ENCODE data around the gene SLCO6A1. TPM values are rescaled to one million over a fixed set of nuclear protein-coding genes. Genes with fewer than 3 reads are reported as not detected.

Gene SLCO6A1
- total RNA-seq, 2 experiments from 2014 or later, result not detected

- no TSS peak for BruUV-seq (replicated peaks)
- Histone ChIP-seq H3K36me3 (ENCODE audit: insufficient read depth, low read length) (no peaks in the 10 kb centered on the region), H2AFZ (ENCODE audit: low read length) (no peak overlapping the region), H4K20me1 (ENCODE audit: insufficient read depth, low read length) (no peaks in the 10 kb centered on the region), H3K4me2 (ENCODE audit: low read length) (no peak overlapping the region), H3K9me3 (ENCODE audit: low read length) (no peaks in the 10 kb centered on the region), H3K27ac (ENCODE audit: low read depth, low read length, poor library complexity, severe bottlenecking) (no peak overlapping the region), H3K79me2 (ENCODE audit: insufficient read depth, low read depth, low read length) (no peaks in the 10 kb centered on the region), H3K4me3 (ENCODE audit: low read depth, low read length, poor library complexity, severe bottlenecking) (no peak overlapping the region), H3K9me2 (ENCODE audit: insufficient read depth, low read length) (no peaks in the 10 kb centered on the region), H3K4me1 (ENCODE audit: insufficient read depth, low read length, poor library complexity, severe bottlenecking) (no peaks in the 10 kb centered on the region)
- intact Hi-C loops (cut with micrococcal nuclease; ENCODE audit: unreplicated experiment), result no loop called here
- DNase-seq (ENCODE audit: low spot score), result no peak
- CTCF ChIA-PET (ENCODE audit: unreplicated experiment), result no interaction called here
- POLR2A ChIA-PET, result no interaction called here
- TF ChIP-seq EZH2phosphoT487 (IDR thresholded peaks at IDR 0.05; ENCODE audit: borderline replicate concordance, low read depth, low read length), result no peak
- no peak for TF ChIP-seq CTCF (conservative IDR thresholded peaks at IDR 0.05; ENCODE audit: low read length)
Observed at GRCh38 chr5:102532123-102532522, 33.3 kb upstream of the SLCO6A1 start.

- Histone ChIP-seq H3K36me3 (ENCODE audit: insufficient read depth, low read length) (no peaks in the 10 kb centered on the region), H3K4me3 (ENCODE audit: low read depth, low read length, poor library complexity, severe bottlenecking) (no peak overlapping the region), H2AFZ (ENCODE audit: low read length) (no peak overlapping the region), H4K20me1 (ENCODE audit: insufficient read depth, low read length) (no peaks in the 10 kb centered on the region), H3K9me2 (ENCODE audit: insufficient read depth, low read length) (no peaks in the 10 kb centered on the region), H3K27ac (ENCODE audit: low read depth, low read length, poor library complexity, severe bottlenecking) (no peak overlapping the region), H3K79me2 (ENCODE audit: insufficient read depth, low read depth, low read length) (no peaks in the 10 kb centered on the region), H3K4me2 (ENCODE audit: low read length) (no peak overlapping the region), H3K4me1 (ENCODE audit: insufficient read depth, low read length, poor library complexity, severe bottlenecking) (no peaks in the 10 kb centered on the region), H3K9me3 (ENCODE audit: low read length) (no peaks in the 10 kb centered on the region)
- intact Hi-C loops (cut with micrococcal nuclease; ENCODE audit: unreplicated experiment), result no loop called here
- no TSS peak for BruUV-seq (replicated peaks)
- ChIA-PET CTCF (ENCODE audit: unreplicated experiment) (no interaction called here), POLR2A (interaction anchor here (0.5 to 1.0 kb wide), 2 partner anchors 30 to 526 kb away, joined by 3 to 4 read pairs; no protein-coding TSS in a partner anchor)
- TF ChIP-seq CTCF (conservative IDR thresholded peaks at IDR 0.05; ENCODE audit: low read length) (no peak), EZH2phosphoT487 (IDR thresholded peaks at IDR 0.05; ENCODE audit: borderline replicate concordance, low read depth, low read length) (no peak)
- no peak for DNase-seq (ENCODE audit: low spot score)
Observed at GRCh38 chr5:102531506-102531905, 32.7 kb upstream of the SLCO6A1 start.

- H3K9me3 ChIP-seq (ENCODE audit: low read length), result no peaks in the 10 kb centered on the region
- DNase-seq (ENCODE audit: low spot score), result no peak
- H3K4me1 ChIP-seq (ENCODE audit: insufficient read depth, low read length, poor library complexity, severe bottlenecking), result no peaks in the 10 kb centered on the region
- ChIA-PET POLR2A (no interaction called here), CTCF (ENCODE audit: unreplicated experiment) (no interaction called here)
- no peaks in the 10 kb centered on the region for H3K36me3 ChIP-seq (ENCODE audit: insufficient read depth, low read length)
- BruUV-seq (replicated peaks), result no TSS peak
- no peaks in the 10 kb centered on the region for H3K9me2 ChIP-seq (ENCODE audit: insufficient read depth, low read length)
- H3K4me3 ChIP-seq (ENCODE audit: low read depth, low read length, poor library complexity, severe bottlenecking), result no peak overlapping the region
- no peak overlapping the region for H3K4me2 ChIP-seq (ENCODE audit: low read length)
- H3K27ac ChIP-seq (ENCODE audit: low read depth, low read length, poor library complexity, severe bottlenecking), result no peak overlapping the region
- no peak overlapping the region for H2AFZ ChIP-seq (ENCODE audit: low read length)
- H4K20me1 ChIP-seq (ENCODE audit: insufficient read depth, low read length), result no peaks in the 10 kb centered on the region
- no peaks in the 10 kb centered on the region for H3K79me2 ChIP-seq (ENCODE audit: insufficient read depth, low read depth, low read length)
- TF ChIP-seq CTCF (conservative IDR thresholded peaks at IDR 0.05; ENCODE audit: low read length), result no peak
- intact Hi-C loops (cut with micrococcal nuclease; ENCODE audit: unreplicated experiment), result no loop called here
Observed at GRCh38 chr5:102529447-102529846, 30.6 kb upstream of the SLCO6A1 start.

All from OCI-LY7 (cell line).